Activated CD4-positive, CD25-positive, alpha-beta regulatory T cell treated with anti-CD3 and anti-CD28 coated beads, Interleukin-2, amount 50 U/mL, for 72 hours (primary cell): Measurements from ENCODE around the gene EXOSC3.
"Not testable (repeated sequence)": the region's sequence is repeated elsewhere in the genome, so short reads cannot be mapped to it uniquely, and the experiment has no call there.

ENCODE experiments used
- DNase-seq: peaks from one replicate; pipeline ENCODE4 v3.0.0; 2021

Gene EXOSC3

GRCh38 chr9:37784616-37785483, at the start of gene EXOSC3:
Gene EXOSC3, minus strand, starts transcription at chr9:37785064. Its CDS starts 20 bp downstream, at chr9:37785044.
- peak; percentile 87 for DNase-seq

GRCh38 chr9:37827483-37828165, 42.8 kb upstream of the EXOSC3 start:
- no peak for DNase-seq

- DNase-seq: not testable (repeated sequence)
Measured at GRCh38 chr9:37825174-37825573, 40.3 kb upstream of the EXOSC3 start.

- no peak for DNase-seq
Measured at GRCh38 chr9:37820142-37820541, 35.3 kb upstream of the EXOSC3 start.

GRCh38 chr9:37818849-37819248, 34.0 kb upstream of the EXOSC3 start:
- no peak for DNase-seq

GRCh38 chr9:37812773-37813379, 28.0 kb upstream of the EXOSC3 start:
- DNase-seq: no peak

- no peak for DNase-seq
Measured at GRCh38 chr9:37811906-37812476, 27.1 kb upstream of the EXOSC3 start.

GRCh38 chr9:37809676-37810075, 24.8 kb upstream of the EXOSC3 start:
- not testable (repeated sequence) for DNase-seq

GRCh38 chr9:37806271-37806670, 21.4 kb upstream of the EXOSC3 start:
- no peak for DNase-seq

- no peak for DNase-seq
Measured at GRCh38 chr9:37801959-37802711, 17.3 kb upstream of the EXOSC3 start.

GRCh38 chr9:37801287-37801850, 16.5 kb upstream of the EXOSC3 start:
- no peak for DNase-seq

- DNase-seq: peak; percentile 91
Measured at GRCh38 chr9:37800631-37801286, 15.9 kb upstream of the EXOSC3 start, which contains the start of gene DCAF10. Gene DCAF10, plus strand, starts transcription at chr9:37800797. Its CDS starts 70 bp downstream, at chr9:37800867.

- no peak for DNase-seq
Measured at GRCh38 chr9:37798677-37799076, 13.8 kb upstream of the EXOSC3 start.

GRCh38 chr9:37796232-37796631, 11.4 kb upstream of the EXOSC3 start:
- no peak for DNase-seq

GRCh38 chr9:37792122-37792521, 7.3 kb upstream of the EXOSC3 start:
- no peak for DNase-seq

- no peak for DNase-seq
Measured at GRCh38 chr9:37790096-37790495, 5.2 kb upstream of the EXOSC3 start.

- no peak for DNase-seq
Measured at GRCh38 chr9:37788332-37788731, 3.5 kb upstream of the EXOSC3 start.

GRCh38 chr9:37787059-37787458, 2.2 kb upstream of the EXOSC3 start:
- DNase-seq: no peak

GRCh38 chr9:37784291-37784615, 611 bp downstream of the EXOSC3 start:
- DNase-seq: no peak

GRCh38 chr9:37778534-37778933, 6.3 kb downstream of the EXOSC3 start:
- no peak for DNase-seq

- no peak for DNase-seq
Measured at GRCh38 chr9:37776328-37776727, 8.5 kb downstream of the EXOSC3 start.
